Omental fat pad (tissue), 4 donors: ENCODE results near the gene PTPRG. TPM values are rescaled to one million over a fixed set of nuclear protein-coding genes. Genes with fewer than 3 reads are reported as not detected.

Experiments used
- ATAC-seq: fragments of 150-250 bp; one replicate; pipeline ENCODE4 v1.9.1; 2016; ENCODE audit warnings: mild to moderate bottlenecking, moderate library complexity; ENCODE audit not compliant: low FRiP score
- DNase-seq: peaks from one replicate; pipeline ENCODE4 v3.0.0-alpha.2; 2019; ENCODE audit warnings: low spot score
- CTCF ChIP-seq, 3 donors: fragments of 450-650 bp; IDR thresholded peaks; one replicate each; pipeline ENCODE4 v1.5.1; 2016 to 2017; ENCODE audit warnings: antibody characterized with exemption in 3 of 3, mild to moderate bottlenecking in 3 of 3, moderate library complexity in 2 of 3
- total RNA-seq, 4 donors: library from RNA; depleted of rRNA; stranded (reverse); fragments of >200 nt; gene quantifications; one replicate each; pipeline ENCODE4 v1.1.0, GENCODE V29; 2016

PTPRG gene
- total RNA-seq, 4 donors from 2014 or later: 90.0 to 172 (median 104) TPM

- TF ChIP-seq CTCF (IDR thresholded peaks at IDR 0.05): no peak
- ATAC-seq (no peak), DNase-seq (no peak)
These were observed 549.3 kb downstream of the PTPRG start for GRCh38 chr3:62110443-62111225.

- ATAC-seq (no peak), DNase-seq (no peak)
- TF ChIP-seq CTCF (IDR thresholded peaks at IDR 0.05): no peak
These were observed 551.7 kb downstream of the PTPRG start for GRCh38 chr3:62113092-62113491.

- DNase-seq (no peak), ATAC-seq (no peak)
- TF ChIP-seq CTCF (IDR thresholded peaks at IDR 0.05): no peak
These were observed 553.4 kb downstream of the PTPRG start for GRCh38 chr3:62114763-62115162.

- ATAC-seq: no peak
- DNase-seq: no peak
- TF ChIP-seq CTCF (IDR thresholded peaks at IDR 0.05): no peak
These were observed 556.7 kb downstream of the PTPRG start for GRCh38 chr3:62117903-62118548.

GRCh38 chr3:62119139-62119538, 557.8 kb downstream of the PTPRG start:
- no peak for TF ChIP-seq CTCF (IDR thresholded peaks at IDR 0.05)
- DNase-seq (no peak), ATAC-seq (no peak)

GRCh38 chr3:62122819-62123218, 561.4 kb downstream of the PTPRG start:
- TF ChIP-seq CTCF (IDR thresholded peaks at IDR 0.05): no peak
- ATAC-seq (no peak), DNase-seq (no peak)

- TF ChIP-seq CTCF (IDR thresholded peaks at IDR 0.05): no peak
- no peak for DNase-seq
- no peak for ATAC-seq
These were observed 564.0 kb downstream of the PTPRG start for GRCh38 chr3:62125380-62125779.
